ENCODE results near the gene BAK1.

Gene BAK1

DNA sequence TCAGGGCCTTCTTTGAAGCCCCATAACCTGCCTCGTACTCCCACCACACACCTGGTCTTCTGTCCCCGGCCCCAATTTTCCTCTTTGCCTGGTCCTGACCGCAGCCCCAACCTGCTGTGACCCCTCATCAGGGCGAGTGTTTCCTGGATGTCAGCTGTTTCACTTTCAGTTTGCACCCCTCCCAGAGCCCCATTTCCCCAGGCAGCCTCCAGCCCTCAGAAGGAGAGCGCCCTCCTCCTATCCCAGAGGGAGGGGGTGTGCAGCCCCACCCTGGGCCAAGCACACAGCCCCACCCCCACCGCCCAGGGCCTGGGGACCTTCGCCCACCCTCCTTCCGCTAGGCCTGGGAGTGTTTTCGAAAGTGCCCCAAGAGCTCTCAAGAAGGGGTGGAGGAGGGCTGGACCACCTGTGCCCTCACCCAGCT, 1.5 kb downstream of the BAK1 start:
- H3K9ac ChIP-seq (ENCODE audit: low read depth, low read length), result no peak overlapping the region
- H3K9me3 ChIP-seq (ENCODE audit: control insufficient read depth, insufficient read depth, low read length), result no peaks in the 10 kb centered on the region
- no peaks in the 10 kb centered on the region for H3K4me1 ChIP-seq (ENCODE audit: control insufficient read depth, insufficient read depth, low read length)
- no peaks in the 10 kb centered on the region for H3K27me3 ChIP-seq (ENCODE audit: control insufficient read depth, insufficient read depth, low read length)
- peak overlapping the region; percentile 91 for H3K4me3 ChIP-seq (ENCODE audit: low read depth, low read length)
- H3K36me3 ChIP-seq (ENCODE audit: control insufficient read depth, insufficient read depth, low read length), result peaks cover 40% of the 10 kb centered on the region

GRCh38 chr6:33578164-33578563, 1.9 kb downstream of the BAK1 start:
- Histone ChIP-seq H3K9ac (ENCODE audit: low read depth, low read length) (no peak overlapping the region), H3K36me3 (ENCODE audit: control insufficient read depth, insufficient read depth, low read length) (peaks cover 40% of the 10 kb centered on the region), H3K4me1 (ENCODE audit: control insufficient read depth, insufficient read depth, low read length) (no peaks in the 10 kb centered on the region), H3K9me3 (ENCODE audit: control insufficient read depth, insufficient read depth, low read length) (no peaks in the 10 kb centered on the region), H3K4me3 (ENCODE audit: low read depth, low read length) (no peak overlapping the region), H3K27me3 (ENCODE audit: control insufficient read depth, insufficient read depth, low read length) (no peaks in the 10 kb centered on the region)

DNA sequence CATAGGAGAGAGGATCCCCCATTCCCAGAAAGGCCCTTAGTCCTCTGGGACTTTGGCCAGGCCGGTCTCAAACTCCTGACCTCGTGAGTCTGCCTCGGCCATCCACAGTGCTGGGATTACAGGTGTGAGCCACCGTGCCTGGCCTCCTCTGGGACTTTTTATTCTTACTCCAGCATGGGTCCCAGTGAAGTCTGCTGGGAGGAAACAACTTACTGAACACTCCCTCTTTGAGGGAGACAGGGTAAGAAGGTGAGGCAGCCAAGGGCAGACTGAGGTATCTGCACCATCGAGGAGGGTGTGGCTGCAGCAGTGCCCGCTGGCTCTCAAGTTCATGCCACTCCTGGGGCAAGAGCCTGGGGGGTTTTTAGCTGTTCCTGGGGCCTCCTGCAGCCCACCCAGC, 2.4 kb downstream of the BAK1 start:
- Histone ChIP-seq H3K36me3 (ENCODE audit: control insufficient read depth, insufficient read depth, low read length) (peaks cover 40% of the 10 kb centered on the region), H3K27me3 (ENCODE audit: control insufficient read depth, insufficient read depth, low read length) (no peaks in the 10 kb centered on the region), H3K4me1 (ENCODE audit: control insufficient read depth, insufficient read depth, low read length) (no peaks in the 10 kb centered on the region), H3K4me3 (ENCODE audit: low read depth, low read length) (no peak overlapping the region), H3K9ac (ENCODE audit: low read depth, low read length) (no peak overlapping the region), H3K9me3 (ENCODE audit: control insufficient read depth, insufficient read depth, low read length) (no peaks in the 10 kb centered on the region)

- no peaks in the 10 kb centered on the region for H3K27me3 ChIP-seq (ENCODE audit: control insufficient read depth, insufficient read depth, low read length)
- peaks cover 40% of the 10 kb centered on the region for H3K36me3 ChIP-seq (ENCODE audit: control insufficient read depth, insufficient read depth, low read length)
- H3K9ac ChIP-seq (ENCODE audit: low read depth, low read length), result no peak overlapping the region
- H3K4me1 ChIP-seq (ENCODE audit: control insufficient read depth, insufficient read depth, low read length), result no peaks in the 10 kb centered on the region
- no peaks in the 10 kb centered on the region for H3K9me3 ChIP-seq (ENCODE audit: control insufficient read depth, insufficient read depth, low read length)
- H3K4me3 ChIP-seq (ENCODE audit: low read depth, low read length), result no peak overlapping the region
These were observed 3.0 kb downstream of the BAK1 start for GRCh38 chr6:33577106-33577535.

DNA sequence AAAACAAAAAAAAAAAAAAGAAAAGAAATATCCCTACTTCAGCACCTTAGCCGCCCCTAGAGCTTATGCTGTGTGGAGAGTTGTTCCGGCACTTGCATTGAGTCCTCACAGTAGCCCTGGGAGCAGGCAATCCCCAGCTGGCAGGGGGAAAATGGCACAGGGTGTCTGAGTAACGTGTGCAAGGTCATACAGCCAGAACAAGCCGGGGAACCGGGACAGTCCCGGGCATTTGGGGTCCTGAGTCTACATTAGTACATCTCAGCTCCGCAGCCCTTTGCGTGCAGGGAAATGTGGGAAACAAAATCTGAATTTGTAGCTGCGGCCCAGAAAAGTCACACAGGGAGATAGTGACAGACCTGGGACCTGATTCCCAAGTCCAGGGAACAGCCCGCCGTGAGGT, 3.4 kb downstream of the BAK1 start:
- Histone ChIP-seq H3K9me3 (ENCODE audit: control insufficient read depth, insufficient read depth, low read length) (no peaks in the 10 kb centered on the region), H3K27me3 (ENCODE audit: control insufficient read depth, insufficient read depth, low read length) (no peaks in the 10 kb centered on the region), H3K9ac (ENCODE audit: low read depth, low read length) (no peak overlapping the region), H3K4me3 (ENCODE audit: low read depth, low read length) (no peak overlapping the region), H3K4me1 (ENCODE audit: control insufficient read depth, insufficient read depth, low read length) (no peaks in the 10 kb centered on the region), H3K36me3 (ENCODE audit: control insufficient read depth, insufficient read depth, low read length) (peaks cover 40% of the 10 kb centered on the region)

DNA sequence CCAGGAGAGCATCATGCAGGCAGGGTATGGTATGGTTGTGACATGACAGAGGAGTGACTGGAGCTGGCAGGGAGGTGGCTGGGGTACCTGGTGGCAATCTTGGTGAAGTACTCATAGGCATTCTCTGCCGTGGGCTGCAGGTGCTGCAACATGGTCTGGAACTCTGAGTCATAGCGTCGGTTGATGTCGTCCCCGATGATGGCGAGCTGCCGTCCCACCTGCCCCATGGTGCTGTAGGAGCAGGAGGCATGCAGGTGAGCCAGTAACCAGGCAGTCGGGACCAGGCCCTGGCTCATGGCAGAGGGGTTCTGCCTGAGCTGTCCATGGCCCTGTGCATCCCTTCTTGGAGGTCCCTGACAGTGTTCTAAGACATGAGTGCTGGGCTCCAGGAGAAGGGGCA, 4.9 kb downstream of the BAK1 start:
- no peak overlapping the region for H3K9ac ChIP-seq (ENCODE audit: low read depth, low read length)
- H3K36me3 ChIP-seq (ENCODE audit: control insufficient read depth, insufficient read depth, low read length), result peaks cover 40% of the 10 kb centered on the region
- H3K4me1 ChIP-seq (ENCODE audit: control insufficient read depth, insufficient read depth, low read length), result no peaks in the 10 kb centered on the region
- H3K9me3 ChIP-seq (ENCODE audit: control insufficient read depth, insufficient read depth, low read length), result no peaks in the 10 kb centered on the region
- H3K4me3 ChIP-seq (ENCODE audit: low read depth, low read length), result no peak overlapping the region
- H3K27me3 ChIP-seq (ENCODE audit: control insufficient read depth, insufficient read depth, low read length), result no peaks in the 10 kb centered on the region

- Histone ChIP-seq H3K9me3 (ENCODE audit: control insufficient read depth, insufficient read depth, low read length) (no peaks in the 10 kb centered on the region), H3K9ac (ENCODE audit: low read depth, low read length) (peak overlapping the region; percentile 66), H3K27me3 (ENCODE audit: control insufficient read depth, insufficient read depth, low read length) (no peaks in the 10 kb centered on the region), H3K4me3 (ENCODE audit: low read depth, low read length) (peak overlapping the region; percentile 77), H3K36me3 (ENCODE audit: control insufficient read depth, insufficient read depth, low read length) (peaks cover 26% of the 10 kb centered on the region), H3K4me1 (ENCODE audit: control insufficient read depth, insufficient read depth, low read length) (no peaks in the 10 kb centered on the region)
These were observed 8.3 kb downstream of the BAK1 start for GRCh38 chr6:33571637-33572316.

DNA sequence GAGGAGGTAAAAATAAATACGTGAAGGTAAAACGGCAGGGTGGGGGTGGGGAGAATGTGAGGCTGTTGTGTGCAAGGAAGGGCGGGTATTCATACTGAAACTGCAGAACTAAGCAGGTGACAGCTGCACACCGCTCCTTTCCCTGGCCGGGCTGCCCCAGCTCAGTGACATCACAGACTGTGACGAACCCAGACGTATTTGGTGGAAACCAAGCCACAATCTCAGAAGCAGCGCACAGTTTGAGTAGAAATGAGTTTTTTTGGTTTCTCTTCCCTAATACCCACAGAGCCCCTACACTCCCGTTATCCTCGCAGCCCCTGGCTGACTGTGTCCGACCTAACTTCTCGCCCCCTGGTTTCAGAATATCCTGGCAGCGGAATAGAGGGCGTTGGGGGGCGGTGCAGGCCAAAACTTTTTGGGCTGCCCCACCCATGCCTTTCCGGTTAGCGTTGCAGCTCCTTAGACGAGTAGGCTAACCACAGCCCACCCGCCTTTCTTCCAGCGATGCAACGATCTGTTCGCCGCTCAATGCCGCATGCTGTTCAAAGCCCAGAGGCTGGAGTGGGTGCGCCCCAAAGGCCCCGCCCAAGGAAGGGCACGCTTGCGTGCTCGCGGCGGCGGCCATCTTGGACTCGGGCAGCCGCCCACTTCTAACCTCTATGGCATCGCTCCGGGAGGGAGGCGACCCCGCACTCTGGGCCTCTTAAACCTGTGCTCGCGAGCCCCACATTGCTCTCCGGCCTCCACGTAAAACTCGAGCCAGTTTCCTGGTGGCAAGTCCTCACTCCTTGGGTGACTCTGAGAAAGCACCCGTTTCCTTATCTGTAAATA, 9.1 kb downstream of the BAK1 start:
- Histone ChIP-seq H3K9me3 (ENCODE audit: control insufficient read depth, insufficient read depth, low read length) (no peaks in the 10 kb centered on the region), H3K27me3 (ENCODE audit: control insufficient read depth, insufficient read depth, low read length) (no peaks in the 10 kb centered on the region), H3K9ac (ENCODE audit: low read depth, low read length) (peak overlapping the region; percentile 66), H3K36me3 (ENCODE audit: control insufficient read depth, insufficient read depth, low read length) (peaks cover 23% of the 10 kb centered on the region), H3K4me1 (ENCODE audit: control insufficient read depth, insufficient read depth, low read length) (no peaks in the 10 kb centered on the region), H3K4me3 (ENCODE audit: low read depth, low read length) (peak overlapping the region; percentile 77)

- no peaks in the 10 kb centered on the region for H3K27me3 ChIP-seq (ENCODE audit: control insufficient read depth, insufficient read depth, low read length)
- peaks cover 4% of the 10 kb centered on the region for H3K36me3 ChIP-seq (ENCODE audit: control insufficient read depth, insufficient read depth, low read length)
- no peak overlapping the region for H3K9ac ChIP-seq (ENCODE audit: low read depth, low read length)
- H3K4me1 ChIP-seq (ENCODE audit: control insufficient read depth, insufficient read depth, low read length), result no peaks in the 10 kb centered on the region
- no peak overlapping the region for H3K4me3 ChIP-seq (ENCODE audit: low read depth, low read length)
- no peaks in the 10 kb centered on the region for H3K9me3 ChIP-seq (ENCODE audit: control insufficient read depth, insufficient read depth, low read length)
These were observed 11.1 kb downstream of the BAK1 start for GRCh38 chr6:33568826-33569570.

- no peaks in the 10 kb centered on the region for H3K9me3 ChIP-seq (ENCODE audit: control insufficient read depth, insufficient read depth, low read length)
- H3K36me3 ChIP-seq (ENCODE audit: control insufficient read depth, insufficient read depth, low read length), result no peaks in the 10 kb centered on the region
- no peaks in the 10 kb centered on the region for H3K27me3 ChIP-seq (ENCODE audit: control insufficient read depth, insufficient read depth, low read length)
- H3K4me3 ChIP-seq (ENCODE audit: low read depth, low read length), result no peak overlapping the region
- H3K4me1 ChIP-seq (ENCODE audit: control insufficient read depth, insufficient read depth, low read length), result no peaks in the 10 kb centered on the region
- no peak overlapping the region for H3K9ac ChIP-seq (ENCODE audit: low read depth, low read length)
These were observed 12.2 kb downstream of the BAK1 start for GRCh38 chr6:33567836-33568235.

GRCh38 chr6:33566182-33567084, 13.6 kb downstream of the BAK1 start:
- no peaks in the 10 kb centered on the region for H3K9me3 ChIP-seq (ENCODE audit: control insufficient read depth, insufficient read depth, low read length)
- no peaks in the 10 kb centered on the region for H3K4me1 ChIP-seq (ENCODE audit: control insufficient read depth, insufficient read depth, low read length)
- no peaks in the 10 kb centered on the region for H3K27me3 ChIP-seq (ENCODE audit: control insufficient read depth, insufficient read depth, low read length)
- H3K9ac ChIP-seq (ENCODE audit: low read depth, low read length), result no peak overlapping the region
- no peaks in the 10 kb centered on the region for H3K36me3 ChIP-seq (ENCODE audit: control insufficient read depth, insufficient read depth, low read length)
- no peak overlapping the region for H3K4me3 ChIP-seq (ENCODE audit: low read depth, low read length)
